SK-N-SH treated with all-trans-retinoic acid at 6 μM for 48 hours (cell line): ENCODE data around the gene NRARP.

Experiments used
- ATAC-seq: fragments of 200-7000 bp; cut with Tn5 transposase; 3 replicates; pipeline ENCODE4 v1.9.1; 2020; ENCODE audit warnings: mild to moderate bottlenecking, moderate library complexity
- ARNTL ChIP-seq: fragments of 450-650 bp; formaldehyde crosslinking; IDR thresholded peaks from 2 replicates; pipeline ENCODE4 v1.5.0; 2020; ENCODE audit warnings: low read depth, mild to moderate bottlenecking, moderate library complexity, borderline replicate concordance
- BACH2 ChIP-seq: fragments of 250-450 bp; sonication (Bioruptor Pico); IDR thresholded peaks from 2 replicates; pipeline ENCODE4 v1.9.0; 2021; ENCODE audit warnings: mild to moderate bottlenecking, borderline replicate concordance
- CREB5 ChIP-seq: fragments of 250-450 bp; sonication (Bioruptor Pico); IDR thresholded peaks from 2 replicates; pipeline ENCODE4 v1.5.1; 2020; ENCODE audit warnings: low read depth, mild to moderate bottlenecking, moderate library complexity
- CSDC2 ChIP-seq: fragments of 250-450 bp; sonication (Bioruptor Pico); IDR thresholded peaks from 2 replicates; pipeline ENCODE4 v1.5.0; 2020; ENCODE audit warnings: mild to moderate bottlenecking, moderate library complexity
- CSRNP3 ChIP-seq: fragments of 250-450 bp; sonication (Bioruptor Pico); IDR thresholded peaks from 2 replicates; pipeline ENCODE4 v1.5.1; 2021; ENCODE audit warnings: mild to moderate bottlenecking, moderate library complexity
- GLIS3 ChIP-seq: fragments of 250-450 bp; sonication (Bioruptor Pico); IDR thresholded peaks from 2 replicates; pipeline ENCODE4 v1.5.0; 2020; ENCODE audit warnings: mild to moderate bottlenecking, moderate library complexity
- ISL1 ChIP-seq: fragments of 250-450 bp; sonication (Bioruptor Pico); IDR thresholded peaks from 2 replicates; pipeline ENCODE4 v2.1.2; 2022; ENCODE audit warnings: mild to moderate bottlenecking, moderate library complexity
- OSR1 ChIP-seq: fragments of 250-450 bp; sonication (Bioruptor Pico); IDR thresholded peaks from 2 replicates; pipeline ENCODE4 v1.8.0; 2022; ENCODE audit warnings: moderate library complexity, mild to moderate bottlenecking, inconsistent platforms
- PATZ1 ChIP-seq: fragments of 250-450 bp; sonication (Bioruptor Pico); IDR thresholded peaks from 2 replicates; pipeline ENCODE4 v1.8.0; 2020; ENCODE audit warnings: mild to moderate bottlenecking, moderate library complexity, borderline replicate concordance
- PPARA ChIP-seq: fragments of 250-450 bp; sonication (Bioruptor Pico); IDR thresholded peaks from 2 replicates; pipeline ENCODE4 v1.5.0; 2020; ENCODE audit warnings: mild to moderate bottlenecking, borderline replicate concordance
- RARB ChIP-seq: fragments of 250-450 bp; sonication (Bioruptor Pico); IDR thresholded peaks from 2 replicates; pipeline ENCODE4 v1.8.0; 2021; ENCODE audit warnings: mild to moderate bottlenecking, moderate library complexity
- SNAI2 ChIP-seq: fragments of 250-450 bp; sonication (Bioruptor Pico); IDR thresholded peaks from 2 replicates; pipeline ENCODE4 v1.5.0; 2020; ENCODE audit warnings: mild to moderate bottlenecking, moderate library complexity
- TCF4 ChIP-seq: fragments of 250-450 bp; sonication (Bioruptor Pico); IDR thresholded peaks from 2 replicates; pipeline ENCODE4 v1.8.0; 2021; ENCODE audit warnings: mild to moderate bottlenecking, moderate library complexity, borderline replicate concordance
- TOX ChIP-seq: fragments of 250-450 bp; sonication (Bioruptor Pico); IDR thresholded peaks from 2 replicates; pipeline ENCODE4 v1.8.0; 2021; ENCODE audit warnings: mild to moderate bottlenecking, moderate library complexity, borderline replicate concordance
- TSHZ2 ChIP-seq: fragments of 250-450 bp; sonication (Bioruptor Pico); IDR thresholded peaks from 2 replicates; pipeline ENCODE4 v1.5.0; 2020; ENCODE audit warnings: mild to moderate bottlenecking, moderate library complexity
- ZFP3 ChIP-seq: fragments of 250-450 bp; sonication (Bioruptor Pico); IDR thresholded peaks from 2 replicates; pipeline ENCODE4 v1.5.0; 2020; ENCODE audit warnings: mild to moderate bottlenecking, moderate library complexity
- ZFP30 ChIP-seq: fragments of 450-650 bp; formaldehyde crosslinking; IDR thresholded peaks from 2 replicates; pipeline ENCODE4 v1.5.0; 2022; ENCODE audit warnings: mild to moderate bottlenecking, moderate library complexity
- ZNF565 ChIP-seq: fragments of 450-650 bp; formaldehyde crosslinking; conservative IDR thresholded peaks from 2 replicates; pipeline ENCODE4 v1.5.0; 2020; ENCODE audit warnings: low read depth, mild to moderate bottlenecking, moderate library complexity
- ZNF8 ChIP-seq: fragments of 450-650 bp; formaldehyde crosslinking; IDR thresholded peaks from 2 replicates; pipeline ENCODE4 v1.5.0; 2020; ENCODE audit warnings: mild to moderate bottlenecking, moderate library complexity

Gene NRARP

GRCh38 chr9:137269231-137269772 lies 32.8 kb downstream of the NRARP start:
- TF ChIP-seq TOX (CRISPR knock-in tag) (no peak), TSHZ2 (CRISPR knock-in tag) (no peak), BACH2 (CRISPR knock-in tag) (no peak), ARNTL (CRISPR knock-in tag) (no peak), CREB5 (CRISPR knock-in tag) (no peak), GLIS3 (CRISPR knock-in tag) (no peak), ZNF565 (CRISPR knock-in tag) (no peak), TCF4 (CRISPR knock-in tag) (no peak), ZFP3 (CRISPR knock-in tag) (no peak), PPARA (no peak), ZNF8 (no peak), ZFP30 (CRISPR knock-in tag) (no peak), OSR1 (CRISPR knock-in tag) (no peak), CSDC2 (CRISPR knock-in tag) (no peak), SNAI2 (CRISPR knock-in tag) (no peak), CSRNP3 (CRISPR knock-in tag) (no peak), PATZ1 (CRISPR knock-in tag) (no peak)
- no peak for ATAC-seq

- no peak for ATAC-seq
- TF ChIP-seq SNAI2 (CRISPR knock-in tag) (no peak), BACH2 (CRISPR knock-in tag) (no peak), TOX (CRISPR knock-in tag) (no peak), ISL1 (CRISPR knock-in tag) (no peak), PPARA (no peak), RARB (CRISPR knock-in tag) (no peak), OSR1 (CRISPR knock-in tag) (no peak), CREB5 (CRISPR knock-in tag) (no peak), CSDC2 (CRISPR knock-in tag) (no peak), GLIS3 (CRISPR knock-in tag) (no peak), PATZ1 (CRISPR knock-in tag) (no peak), ARNTL (CRISPR knock-in tag) (no peak), ZNF565 (CRISPR knock-in tag) (no peak), ZFP30 (CRISPR knock-in tag) (no peak)
Measured at GRCh38 chr9:137268538-137269201, 33.4 kb downstream of the NRARP start.
